ENCODE results near the gene POLE3.
A peak's percentile ranks its signal among the peaks of the same experiment; 100 is the strongest.
"Not testable (repeated sequence)": the region's sequence is repeated elsewhere in the genome, so short reads cannot be mapped to it uniquely, and the experiment has no call there.

The POLE3 gene

GRCh38 chr9:113410207-113410864, at the start of gene POLE3, which contains the start of gene C9orf43:
Gene POLE3 (minus strand): TSS chr9:113410675. CDS start chr9:113410293, 382 bp downstream.
Gene C9orf43 (plus strand): TSS chr9:113410747. CDS start chr9:113413494, 2,747 bp downstream.
- peak; percentile 97 to 98 for DNase-seq

GRCh38 chr9:113456235-113456634, 45.8 kb upstream of the POLE3 start:
- DNase-seq: no peak

- DNase-seq: no peak
Measured at GRCh38 chr9:113454914-113455761, 44.7 kb upstream of the POLE3 start.

- DNase-seq: no peak
Measured at GRCh38 chr9:113452113-113452605, 41.7 kb upstream of the POLE3 start.

- DNase-seq: no peak
Measured at GRCh38 chr9:113449376-113449775, 38.9 kb upstream of the POLE3 start.

- DNase-seq: peak in 1 of 2 experiments; percentile 29
Measured at GRCh38 chr9:113446323-113446740, 35.9 kb upstream of the POLE3 start.

- DNase-seq: no peak
Measured at GRCh38 chr9:113444736-113445135, 34.3 kb upstream of the POLE3 start.

- not testable (repeated sequence) for DNase-seq
Measured at GRCh38 chr9:113437716-113438115, 27.2 kb upstream of the POLE3 start.

GRCh38 chr9:113436728-113437515, 26.4 kb upstream of the POLE3 start:
- no peak for DNase-seq

GRCh38 chr9:113431191-113431590, 20.7 kb upstream of the POLE3 start:
- no peak for DNase-seq

GRCh38 chr9:113428062-113428615, 17.7 kb upstream of the POLE3 start:
- DNase-seq: no peak

GRCh38 chr9:113427629-113428028, 17.2 kb upstream of the POLE3 start:
- DNase-seq: no peak

- no peak for DNase-seq
Measured at GRCh38 chr9:113426701-113427100, 16.2 kb upstream of the POLE3 start.

- DNase-seq: no peak
Measured at GRCh38 chr9:113425072-113425471, 14.6 kb upstream of the POLE3 start.

- DNase-seq: no peak
Measured at GRCh38 chr9:113421726-113422125, 11.3 kb upstream of the POLE3 start.

GRCh38 chr9:113417370-113417769, 6.9 kb upstream of the POLE3 start:
- DNase-seq: no peak

- DNase-seq: no peak
Measured at GRCh38 chr9:113416149-113416721, 5.8 kb upstream of the POLE3 start.

GRCh38 chr9:113409883-113410206, 630 bp downstream of the POLE3 start:
- no peak for DNase-seq

GRCh38 chr9:113409481-113409880, 994 bp downstream of the POLE3 start:
- peak in 1 of 2 experiments; percentile 21 for DNase-seq

GRCh38 chr9:113406873-113407511, 3.5 kb downstream of the POLE3 start:
- peak; percentile 65 to 66 for DNase-seq

- not testable (repeated sequence) for DNase-seq
Measured at GRCh38 chr9:113406353-113406752, 4.1 kb downstream of the POLE3 start.

- no peak for DNase-seq
Measured at GRCh38 chr9:113403646-113404045, 6.8 kb downstream of the POLE3 start.
